Kidney (tissue), 14 donors: ENCODE data around the gene SMAD3. TPM values are rescaled to one million over a fixed set of nuclear protein-coding genes. Genes with fewer than 3 reads are reported as not detected.

ENCODE experiments used
- DNase-seq, 5 donors: peaks; one replicate each; pipeline ENCODE4 v3.0.0-alpha.2; 2013 to 2020
- FAIRE-seq: peaks from 2 replicates; lab custom pipeline; 2012; peaks lifted over from hg19 to GRCh38; lab: Jason Lieb, UNC
- H3K27ac ChIP-seq, 2 donors: one replicate each; pipeline ENCODE4 v1.7.0; 2013; ENCODE audit warnings: low read depth in 2 of 2, low read length in 2 of 2, inconsistent platforms in 1 of 2
- H3K27me3 ChIP-seq: one replicate; pipeline ENCODE4 v1.7.1; 2013; ENCODE audit warnings: low read length, inconsistent platforms; ENCODE audit not compliant: control insufficient read depth, insufficient read depth
- H3K36me3 ChIP-seq, 3 donors: one replicate each; pipeline versions ENCODE4 v1.7.0 to v1.7.1; 2013; ENCODE audit warnings: low read length in 3 of 3, control low read depth in 1 of 3, inconsistent platforms in 1 of 3; ENCODE audit not compliant: insufficient read depth in 3 of 3, control insufficient read depth in 2 of 3
- H3K4me1 ChIP-seq, 3 donors: one replicate each; pipeline versions ENCODE4 v1.7.0 to v1.7.1; 2013; ENCODE audit warnings: low read length in 3 of 3, inconsistent platforms in 1 of 3, low read depth in 1 of 3; ENCODE audit not compliant: control insufficient read depth in 2 of 3, insufficient read depth in 2 of 3
- H3K4me3 ChIP-seq, 3 donors: one replicate each; pipeline versions ENCODE4 v1.7.0 to v1.8.1; 2013; ENCODE audit warnings: low read length in 3 of 3, control low read depth in 1 of 3, inconsistent platforms in 1 of 3
- H3K9ac ChIP-seq, 3 donors: one replicate each; pipeline versions ENCODE4 v1.7.0 to v1.7.1; 2013; ENCODE audit warnings: low read length in 3 of 3, control low read depth in 1 of 3, inconsistent platforms in 1 of 3
- H3K9me3 ChIP-seq, 3 donors: one replicate each; pipeline versions ENCODE4 v1.7.0 to v1.7.1; 2013; ENCODE audit warnings: low read length in 3 of 3, control low read depth in 1 of 3, inconsistent platforms in 1 of 3; ENCODE audit not compliant: control insufficient read depth in 2 of 3, insufficient read depth in 1 of 3
- CTCF ChIP-seq: IDR thresholded peaks from 3 replicates; pipeline ENCODE4 v1.5.1; 2012; ENCODE audit warnings: mild to moderate bottlenecking, moderate library complexity, borderline replicate concordance; ENCODE audit not compliant: insufficient read depth; ENCODE audit errors: extremely low read depth
- intact Hi-C: fragments of 100-400 bp; cut with DNase I; formaldehyde crosslinking; loops from one replicate; pipeline ENCODE4 v1.11.1; 2022
- polyA plus RNA-seq: library from polyadenylated mRNA; stranded (reverse); fragments of 350-450 nt; fragmentation: Illumina TruSeq; extraction: RNeasy Lipid Tissue Mini Kit (QIAGEN cat#74804); gene quantifications from one replicate; pipeline ENCODE4 v1.2.3, GENCODE V29; 2014; ENCODE audit warnings: low read depth, low replicate concordance; ENCODE audit not compliant: insufficient read depth
- total RNA-seq: library from RNA; stranded (reverse); fragmentation: NEBNext Ultra II Directional; extraction: Animal tissue kit (Norgen Biotek cat#: 25700); gene quantifications from one replicate; pipeline ENCODE4 v1.2.1, GENCODE V29; 2021
- donor health status: control.
- donor health status: control.
- donor health status: control.
- donor health status: control.
- donor health status: control.
- donor health status: DM: yes; HTN: yes; CAD: no.
- donor health status: Normal renal cell carcinoma (clear cell type).

The SMAD3 gene
- total and polyA plus RNA-seq, 2 donors from 2014 or later: 10.1 to 58.2 TPM

- DNase-seq: no peak
- no peak for TF ChIP-seq CTCF
These were observed 61.3 kb downstream of the SMAD3 start for GRCh38 chr15:67126551-67127330.

DNA sequence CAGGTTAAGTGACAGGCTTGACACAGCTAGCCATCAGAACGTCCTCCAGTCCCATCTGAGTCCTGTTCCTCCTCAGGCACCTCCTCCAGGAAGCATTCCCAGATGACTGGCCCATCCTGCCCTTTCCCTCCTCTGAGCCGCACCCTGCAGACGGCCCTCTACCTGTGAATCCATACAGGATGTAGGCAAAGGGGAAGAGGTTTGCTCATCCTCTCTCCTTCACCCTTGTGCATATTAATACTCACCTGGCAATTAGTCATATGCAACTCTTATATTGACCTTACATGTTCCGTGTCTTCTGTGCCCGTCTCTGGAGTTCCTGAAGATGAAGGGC, 61.9 kb downstream of the SMAD3 start:
- no peak overlapping the region for H3K9ac ChIP-seq

More at GRCh38 chr15:67126551-67127330, 61.3 kb downstream of the SMAD3 start:
- Histone ChIP-seq H3K36me3 (peaks cover 0 to 9% (median 2%) of the 10 kb centered on the region in 3 donors), H3K9ac (no peak overlapping the region), H3K27me3 (no peaks in the 10 kb centered on the region), H3K4me3 (no peak overlapping the region), H3K27ac (peak overlapping the region; percentile 44 to 76), H3K4me1 (peaks cover 4 to 44% (median 33%) of the 10 kb centered on the region in 3 donors), H3K9me3 (no peaks in the 10 kb centered on the region)
- no peak for FAIRE-seq
- intact Hi-C loops: no loop called here

DNA sequence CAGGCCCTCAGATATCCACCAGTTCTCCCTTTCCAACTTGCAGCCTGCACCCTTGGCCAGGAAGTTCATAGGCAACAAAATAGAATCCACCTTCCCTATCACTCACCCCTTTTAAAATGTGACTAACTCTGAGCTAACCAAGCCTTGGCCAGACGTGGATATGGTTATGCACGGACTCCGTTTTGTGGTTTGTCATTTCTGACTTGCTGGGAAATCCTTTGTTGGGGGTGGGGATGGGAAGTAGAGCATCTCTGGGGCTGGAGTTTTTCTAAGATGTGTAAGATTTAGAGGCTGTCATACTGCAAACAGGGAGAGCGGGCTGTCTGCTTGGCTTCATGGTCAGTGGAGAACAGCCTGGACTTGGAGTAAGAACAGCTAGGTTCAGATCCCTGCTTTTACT, 62.6 kb downstream of the SMAD3 start:
- DNase-seq (no peak), FAIRE-seq (no peak)
- H3K9ac ChIP-seq: no peak overlapping the region
- no peak for TF ChIP-seq CTCF
- H3K4me3 ChIP-seq: no peak overlapping the region
- H3K27me3 ChIP-seq: no peaks in the 10 kb centered on the region
- H3K27ac ChIP-seq: no peak overlapping the region
- no peaks in the 10 kb centered on the region for H3K9me3 ChIP-seq
- H3K4me1 ChIP-seq: peaks cover 0 to 51% (median 38%) of the 10 kb centered on the region in 3 donors
- H3K36me3 ChIP-seq: peaks cover 0 to 9% (median 2%) of the 10 kb centered on the region in 3 donors
- intact Hi-C loops: no loop called here

More for the DNA sequence above, 61.9 kb downstream of the SMAD3 start:
- no peak for FAIRE-seq
- Histone ChIP-seq H3K27me3 (no peaks in the 10 kb centered on the region), H3K4me3 (no peak overlapping the region), H3K9me3 (no peaks in the 10 kb centered on the region), H3K36me3 (peaks cover 0 to 9% (median 2%) of the 10 kb centered on the region in 3 donors), H3K4me1 (peaks cover 0 to 44% (median 33%) of the 10 kb centered on the region in 3 donors), H3K27ac (no peak overlapping the region)
- intact Hi-C loops: no loop called here
- no peak for TF ChIP-seq CTCF
- DNase-seq: no peak
